GM12874 (cell line): ENCODE data around the gene GPR3.
A peak's percentile ranks its signal among the peaks of the same experiment; 100 is the strongest.

ENCODE experiments used
- TF ChIP-seq, protein P1 (sequence below): IDR thresholded peaks from 2 replicates; pipeline ENCODE4 v1.5.1; 2011; ENCODE audit warnings: low read depth, mild to moderate bottlenecking, control low read depth, low read length, moderate library complexity; ENCODE audit not compliant: insufficient read depth

GPR3 gene

DNA sequence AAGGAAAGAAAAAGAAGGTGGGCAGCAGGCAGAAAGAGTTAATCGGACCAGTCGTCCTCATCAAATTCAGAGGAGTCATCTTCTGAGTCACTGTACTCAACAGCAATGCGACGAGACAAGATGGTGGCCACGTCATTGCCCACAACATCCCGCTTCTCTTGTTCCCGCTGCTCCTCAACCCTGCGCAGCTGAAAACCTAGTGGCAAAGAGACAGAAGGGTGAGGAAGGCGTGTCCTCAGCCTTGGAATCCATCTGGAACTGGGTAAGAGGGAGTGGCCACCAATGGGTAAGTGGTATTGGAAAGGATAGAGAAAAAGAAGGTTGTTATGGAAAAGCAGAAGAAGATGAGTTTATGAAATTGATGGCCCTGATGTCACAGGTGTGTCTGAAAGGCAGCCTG lies 15.7 kb downstream of the GPR3 start:
- TF ChIP-seq, protein P1, sequence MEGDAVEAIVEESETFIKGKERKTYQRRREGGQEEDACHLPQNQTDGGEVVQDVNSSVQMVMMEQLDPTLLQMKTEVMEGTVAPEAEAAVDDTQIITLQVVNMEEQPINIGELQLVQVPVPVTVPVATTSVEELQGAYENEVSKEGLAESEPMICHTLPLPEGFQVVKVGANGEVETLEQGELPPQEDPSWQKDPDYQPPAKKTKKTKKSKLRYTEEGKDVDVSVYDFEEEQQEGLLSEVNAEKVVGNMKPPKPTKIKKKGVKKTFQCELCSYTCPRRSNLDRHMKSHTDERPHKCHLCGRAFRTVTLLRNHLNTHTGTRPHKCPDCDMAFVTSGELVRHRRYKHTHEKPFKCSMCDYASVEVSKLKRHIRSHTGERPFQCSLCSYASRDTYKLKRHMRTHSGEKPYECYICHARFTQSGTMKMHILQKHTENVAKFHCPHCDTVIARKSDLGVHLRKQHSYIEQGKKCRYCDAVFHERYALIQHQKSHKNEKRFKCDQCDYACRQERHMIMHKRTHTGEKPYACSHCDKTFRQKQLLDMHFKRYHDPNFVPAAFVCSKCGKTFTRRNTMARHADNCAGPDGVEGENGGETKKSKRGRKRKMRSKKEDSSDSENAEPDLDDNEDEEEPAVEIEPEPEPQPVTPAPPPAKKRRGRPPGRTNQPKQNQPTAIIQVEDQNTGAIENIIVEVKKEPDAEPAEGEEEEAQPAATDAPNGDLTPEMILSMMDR, result no peak

DNA sequence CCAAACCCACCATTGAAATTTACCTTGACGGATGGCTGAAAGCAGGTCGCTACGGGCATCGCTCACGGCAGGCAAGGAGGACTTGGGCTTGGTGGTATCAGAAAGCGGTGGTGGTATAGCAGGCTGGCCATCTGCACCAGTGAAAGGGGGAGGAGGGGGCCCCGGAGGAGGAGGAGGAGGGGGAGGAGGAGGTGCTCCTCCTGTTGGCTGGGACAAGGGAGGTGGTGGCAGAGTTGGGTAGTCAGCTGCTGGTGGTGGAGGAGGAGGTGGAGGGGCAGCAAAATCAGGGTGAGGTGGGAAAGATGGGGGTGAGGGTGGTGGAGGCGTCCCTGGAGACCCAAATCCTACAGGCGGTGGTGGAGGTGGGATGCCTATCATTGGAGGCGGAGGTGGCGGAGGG lies 17.2 kb downstream of the GPR3 start:
- TF ChIP-seq, protein P1, result no peak

DNA sequence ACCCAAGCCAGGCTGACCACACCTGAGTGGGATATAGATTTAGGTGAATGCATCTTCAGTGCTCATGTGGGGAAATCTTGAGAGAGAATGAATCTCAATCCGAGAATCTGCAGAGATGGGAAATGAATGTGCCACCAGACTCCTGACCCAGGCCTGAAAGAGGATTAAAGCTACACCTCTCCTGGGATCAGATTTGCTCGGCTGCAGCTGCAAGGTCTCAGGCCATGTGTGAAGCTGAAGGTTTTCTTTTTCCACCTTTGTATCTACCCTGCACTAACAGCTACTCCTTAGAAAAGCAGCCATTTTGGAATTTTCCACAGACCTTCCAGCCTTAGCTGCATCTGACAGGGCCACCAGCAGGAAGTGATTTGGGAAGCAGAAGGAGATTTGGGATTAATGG lies 18.3 kb downstream of the GPR3 start:
- TF ChIP-seq, protein P1, result no peak

DNA sequence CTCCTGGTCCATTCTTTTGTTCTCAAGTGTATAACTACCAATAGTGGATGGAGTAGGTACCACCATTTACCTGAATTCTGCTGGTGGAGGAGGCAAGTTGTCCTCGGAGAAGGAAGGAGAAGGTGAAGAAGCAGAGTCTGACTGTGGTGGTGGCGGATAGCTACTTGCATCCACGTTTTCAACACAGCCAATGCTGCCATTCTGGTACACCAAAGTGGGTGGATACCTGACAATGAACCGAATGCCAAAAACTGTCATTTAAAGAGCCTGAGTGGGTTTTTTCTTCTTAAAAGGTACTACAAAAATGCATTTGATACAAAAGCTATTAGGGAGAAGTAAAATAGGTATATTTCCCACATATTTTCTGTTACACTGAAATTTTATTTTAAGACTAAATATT lies 20.1 kb downstream of the GPR3 start:
- TF ChIP-seq, protein P1, result no peak

DNA sequence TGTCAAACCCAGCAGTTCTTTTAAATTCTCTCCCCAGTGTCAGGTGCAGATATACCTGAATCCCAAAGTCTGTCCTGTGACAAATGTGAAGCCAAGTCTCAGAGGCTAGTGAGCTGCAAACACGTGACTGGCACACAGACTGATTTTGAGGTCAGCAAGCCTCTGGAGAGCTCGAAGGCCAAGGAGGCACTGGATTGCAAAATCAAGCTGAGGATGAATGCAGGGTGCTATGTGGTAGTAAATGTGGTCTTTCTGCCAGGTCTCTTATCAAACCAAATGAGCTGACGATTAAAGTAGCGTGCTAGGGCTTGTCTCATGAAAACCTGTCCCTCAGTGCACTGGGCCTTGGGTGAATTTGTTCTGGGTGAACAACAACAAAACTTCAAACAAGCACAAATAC lies 20.6 kb downstream of the GPR3 start:
- TF ChIP-seq, protein P1, result no peak

DNA sequence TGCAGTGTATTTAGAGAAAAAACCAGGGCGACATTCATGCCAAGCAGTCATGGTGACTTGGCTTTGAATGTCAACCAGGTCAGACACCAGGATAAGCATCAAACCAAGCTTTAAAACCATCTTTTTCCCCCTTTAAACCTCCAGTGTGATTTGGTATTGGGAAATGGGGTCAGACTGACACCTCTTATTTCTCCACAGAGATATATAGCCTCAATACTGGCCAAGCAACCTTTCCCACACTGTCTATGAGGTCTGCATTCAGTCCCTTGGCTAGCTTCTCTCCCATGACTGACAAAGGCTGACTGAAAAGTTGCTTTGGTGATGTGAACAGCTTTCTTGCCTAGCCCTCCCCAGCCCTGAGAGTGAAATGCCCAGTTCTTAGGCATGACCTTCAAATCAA lies 21.7 kb downstream of the GPR3 start:
- TF ChIP-seq, protein P1, result no peak

DNA sequence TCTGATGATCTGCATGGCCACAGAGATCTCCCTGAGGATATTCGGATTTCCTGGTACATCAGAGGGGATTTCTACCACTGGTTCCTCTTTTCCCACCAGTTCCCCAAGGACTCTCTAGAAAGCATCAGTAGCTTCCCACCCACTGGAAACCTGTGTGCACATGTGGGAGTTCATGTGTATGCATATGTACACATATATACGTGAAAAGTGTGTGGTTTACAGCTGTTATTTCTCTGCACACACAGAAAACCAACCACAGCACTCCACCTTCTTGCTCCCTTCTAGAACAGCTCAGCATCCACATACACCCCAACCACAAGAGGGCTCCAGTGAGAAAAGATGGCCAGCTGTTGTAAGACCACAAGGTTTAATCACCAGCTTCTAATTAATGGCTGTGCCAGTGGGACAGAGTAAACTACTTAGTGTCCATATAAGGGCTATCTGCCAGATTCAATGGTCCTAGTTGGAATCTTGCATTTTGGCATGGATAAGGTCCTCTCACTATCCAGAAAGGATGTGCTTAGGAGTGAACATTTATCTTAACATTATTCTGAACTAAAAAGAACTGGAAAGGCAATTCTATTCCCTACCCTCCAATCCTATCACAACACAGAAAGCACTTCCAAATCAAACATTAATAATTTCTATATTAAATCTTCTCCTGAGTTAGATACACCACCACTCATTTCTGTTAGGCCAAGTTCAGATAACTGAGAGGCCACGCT lies 24.1 kb downstream of the GPR3 start:
- TF ChIP-seq, protein P1, result peak; percentile 71
